H1 (cell line): ENCODE results near the gene OCEL1. TPM values are rescaled to one million over a fixed set of nuclear protein-coding genes. Genes with fewer than 3 reads are reported as not detected.

ENCODE experiments used
- E2F6 ChIP-seq: IDR thresholded peaks from 2 replicates; pipeline ENCODE4 v1.6.1; 2012; ENCODE audit warnings: inconsistent platforms
- POU5F1 ChIP-seq: IDR thresholded peaks from 2 replicates; pipeline ENCODE4 v1.6.1; 2011; ENCODE audit warnings: low read depth, mild to moderate bottlenecking, low read length, moderate library complexity
- SP2 ChIP-seq: IDR thresholded peaks from 2 replicates; pipeline ENCODE4 v1.6.1; 2012; ENCODE audit warnings: mild to moderate bottlenecking, low read length, inconsistent platforms
- SRF ChIP-seq: IDR thresholded peaks from 2 replicates; pipeline ENCODE4 v1.6.1; 2011; ENCODE audit warnings: mild to moderate bottlenecking, low read depth, low read length, moderate library complexity
- polyA plus RNA-seq, 7 experiments: library from polyadenylated mRNA; depleted of rRNA in 3 of 7; stranded (reverse) in 5 of 7; unstranded in 2 of 7; fragments of >200 nt in 5 of 7; fragments of 200-250 nt in 2 of 7; gene quantifications; 1 replicate in 5 of 7; 2 replicates in 1 of 7; 4 replicates in 1 of 7; pipeline versions ENCODE4 v1.2.1 to v1.2.3, GENCODE V29; 2011 to 2013; ENCODE audit warnings: missing spikeins in 2 of 7, mixed read lengths in 2 of 7
- total RNA-seq: library from RNA; stranded (reverse); fragmentation: NEBNext Ultra II Directional; extraction: Animal tissue kit (Norgen Biotek cat#: 25700); gene quantifications from 2 replicates; pipeline ENCODE4 v1.2.1, GENCODE V29; 2021

OCEL1 gene
- total and polyA plus RNA-seq, 2 of the 8 experiments (the other 6 are each of a cell fraction or from before 2014, with no cell fraction given) = 13.3 to 32.6 TPM

- TF ChIP-seq POU5F1 = no peak
- TF ChIP-seq SRF = no peak
- no peak for TF ChIP-seq E2F6
- no peak for TF ChIP-seq SP2
These were observed 9.4 kb downstream of the OCEL1 start (continued) for GRCh38 chr19:17235300-17235970.
